PC-3 (cell line): ENCODE data around the gene SOX10. TPM values are rescaled to one million over a fixed set of nuclear protein-coding genes. Genes with fewer than 3 reads are reported as not detected.

ENCODE experiments used
- ATAC-seq: fragments of 200-7000 bp; cut with Tn5 transposase; 2 replicates; pipeline ENCODE4 v1.9.1; 2020; ENCODE audit warnings: mild to moderate bottlenecking, moderate library complexity
- BruUV-seq: library from RNA; stranded (reverse); fragments of 400-500 nt; replicated peaks from 2 replicates; lab custom pipeline; 2021; lab: Mats Ljungman, UMichigan
- CTCF ChIA-PET: fragments of 300-600 bp; sonication (Branson Sonifier 250); formaldehyde crosslinking; loops from one replicate; lab custom pipeline; 2022; ENCODE audit warnings: antibody characterized with exemption; lab: Charles Lee
- POLR2A ChIA-PET: fragments of 300-600 bp; sonication (Branson Sonifier 250); formaldehyde crosslinking; loops from one replicate; lab custom pipeline; 2022; ENCODE audit warnings: antibody characterized with exemption; ENCODE audit not compliant: unreplicated experiment; lab: Charles Lee
- DNase-seq: peaks from one replicate; pipeline ENCODE4 v3.0.0-alpha.2; 2015
- H2AFZ ChIP-seq: fragments of 300-600 bp; sonication (generic); 2 replicates; pipeline ENCODE4 v1.6.0; 2016; ENCODE audit warnings: antibody characterized with exemption, low read length
- H3F3A ChIP-seq: fragments of 300-600 bp; sonication (generic); one replicate; pipeline ENCODE4 v1.6.0; 2017; ENCODE audit warnings: antibody characterized with exemption, low read length, control low read depth, mild to moderate bottlenecking; ENCODE audit not compliant: unreplicated experiment
- H3K27ac ChIP-seq: fragments of 300-600 bp; sonication (generic); 2 replicates; pipeline ENCODE4 v1.5.1; 2016; ENCODE audit warnings: mild to moderate bottlenecking, low read length
- H3K27me3 ChIP-seq: fragments of 300-600 bp; sonication (generic); 2 replicates; pipeline ENCODE4 v1.6.1; 2016; ENCODE audit warnings: low read length, mixed read lengths
- H3K36me3 ChIP-seq: fragments of 300-600 bp; sonication (generic); 2 replicates; pipeline ENCODE4 v1.6.1; 2016; ENCODE audit warnings: low read depth, mixed run types, low read length, mixed read lengths
- H3K4me1 ChIP-seq: fragments of 300-600 bp; sonication (generic); 2 replicates; pipeline ENCODE4 v1.5.1; 2016; ENCODE audit warnings: low read length; ENCODE audit not compliant: insufficient read depth
- H3K4me2 ChIP-seq: fragments of 300-600 bp; sonication (generic); 2 replicates; pipeline ENCODE4 v1.6.0; 2016; ENCODE audit warnings: low read length
- H3K4me3 ChIP-seq: fragments of 300-600 bp; sonication (generic); 2 replicates; pipeline ENCODE4 v1.5.1; 2016; ENCODE audit warnings: mild to moderate bottlenecking, low read length, mixed read lengths
- H3K79me2 ChIP-seq: fragments of 300-600 bp; sonication (generic); 2 replicates; pipeline ENCODE4 v1.6.1; 2017; ENCODE audit warnings: low read length, mixed read lengths
- H3K9ac ChIP-seq: fragments of 300-600 bp; sonication (generic); 2 replicates; pipeline ENCODE4 v1.6.0; 2016; ENCODE audit warnings: mild to moderate bottlenecking, low read length
- H3K9me2 ChIP-seq: fragments of 300-600 bp; sonication (generic); replicated peaks from 2 replicates; pipeline ENCODE4 v1.6.1; 2016; ENCODE audit warnings: mixed run types, low read length, mixed read lengths
- H3K9me3 ChIP-seq: fragments of 300-600 bp; sonication (generic); 2 replicates; pipeline ENCODE4 v1.6.1; 2016; ENCODE audit warnings: low read length, mixed read lengths
- H4K20me1 ChIP-seq: fragments of 300-600 bp; sonication (generic); 2 replicates; pipeline ENCODE4 v1.6.1; 2016; ENCODE audit warnings: low read length, mixed read lengths
- EZH2 ChIP-seq: fragments of 300-600 bp; sonication (generic); IDR thresholded peaks from one replicate; pipeline ENCODE4 v1.6.1; 2017; ENCODE audit warnings: antibody characterized with exemption, mild to moderate bottlenecking, low read length; ENCODE audit not compliant: unreplicated experiment
- EZH2phosphoT487 ChIP-seq: fragments of 300-600 bp; sonication (generic); IDR thresholded peaks from 2 replicates; pipeline ENCODE4 v1.6.1; 2018; ENCODE audit warnings: mild to moderate bottlenecking, antibody characterized with exemption, low read length, borderline replicate concordance
- intact Hi-C: fragments of 100-400 bp; cut with micrococcal nuclease; formaldehyde crosslinking; loops from 2 replicates; pipeline ENCODE4 v1.9.0; 2023
- total RNA-seq: library from RNA; depleted of rRNA; stranded (reverse); fragments of >200 nt; gene quantifications from 2 replicates; pipeline ENCODE4 v1.2.3, GENCODE V29; 2014
- TF ChIP-seq, protein P1 (sequence below): fragments of 300-600 bp; sonication (generic); conservative IDR thresholded peaks from 2 replicates; pipeline ENCODE4 v1.5.1; 2017; ENCODE audit warnings: antibody characterized with exemption, low read depth, mild to moderate bottlenecking, low read length

The SOX10 gene
- total RNA-seq, 1 experiment from 2014 or later: 1.1 TPM

DNA sequence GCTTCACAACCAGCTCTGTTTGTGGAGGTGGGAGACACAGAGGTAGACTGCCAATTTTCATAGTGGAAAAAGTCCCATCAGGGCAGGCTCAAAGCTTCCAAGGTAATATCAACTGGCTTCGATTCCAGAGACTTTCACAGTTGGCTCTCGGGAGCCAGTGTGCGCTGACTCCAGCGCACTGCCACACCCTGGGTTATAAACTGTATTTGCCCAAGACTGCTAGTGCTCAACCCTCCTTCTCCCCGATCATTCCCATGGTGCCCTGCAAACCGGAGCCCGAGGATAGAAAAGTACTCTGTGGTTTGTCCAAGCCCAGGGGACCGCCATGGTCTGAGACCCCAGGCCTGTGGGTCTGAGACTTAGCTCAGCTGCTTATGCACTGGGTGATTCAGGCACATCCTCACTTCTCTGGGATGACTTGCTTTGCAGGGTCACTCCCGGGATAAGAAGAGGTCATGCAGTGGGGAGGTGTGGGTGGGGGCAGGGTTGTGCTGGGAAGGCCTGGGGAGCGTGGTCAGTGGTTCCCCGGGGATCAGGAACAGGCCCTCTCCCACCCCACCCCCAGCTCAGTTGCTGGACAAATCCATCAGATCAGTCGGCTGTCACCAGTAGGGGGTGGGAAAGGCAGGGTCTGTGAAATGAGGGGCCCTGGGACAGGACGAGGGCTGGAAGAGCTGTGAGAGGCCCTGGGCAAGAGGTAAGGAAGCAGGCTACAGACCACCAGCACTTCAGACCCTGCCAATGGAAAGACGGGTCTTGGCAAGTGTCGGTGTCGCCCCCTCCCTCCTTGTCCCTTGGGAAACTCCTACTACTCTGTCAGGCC lies 46.2 kb upstream of the SOX10 start:
- H3K27me3 ChIP-seq: no peaks in the 10 kb centered on the region
- H3K36me3 ChIP-seq: no peaks in the 10 kb centered on the region
- ChIA-PET CTCF (interaction anchor here (0.5 kb wide), 1 partner anchor 167 kb away, joined by 4 read pairs; no protein-coding TSS in a partner anchor), POLR2A (no interaction called here)
- TF ChIP-seq EZH2 (no peak), EZH2phosphoT487 (no peak)
- TF ChIP-seq, protein P1, sequence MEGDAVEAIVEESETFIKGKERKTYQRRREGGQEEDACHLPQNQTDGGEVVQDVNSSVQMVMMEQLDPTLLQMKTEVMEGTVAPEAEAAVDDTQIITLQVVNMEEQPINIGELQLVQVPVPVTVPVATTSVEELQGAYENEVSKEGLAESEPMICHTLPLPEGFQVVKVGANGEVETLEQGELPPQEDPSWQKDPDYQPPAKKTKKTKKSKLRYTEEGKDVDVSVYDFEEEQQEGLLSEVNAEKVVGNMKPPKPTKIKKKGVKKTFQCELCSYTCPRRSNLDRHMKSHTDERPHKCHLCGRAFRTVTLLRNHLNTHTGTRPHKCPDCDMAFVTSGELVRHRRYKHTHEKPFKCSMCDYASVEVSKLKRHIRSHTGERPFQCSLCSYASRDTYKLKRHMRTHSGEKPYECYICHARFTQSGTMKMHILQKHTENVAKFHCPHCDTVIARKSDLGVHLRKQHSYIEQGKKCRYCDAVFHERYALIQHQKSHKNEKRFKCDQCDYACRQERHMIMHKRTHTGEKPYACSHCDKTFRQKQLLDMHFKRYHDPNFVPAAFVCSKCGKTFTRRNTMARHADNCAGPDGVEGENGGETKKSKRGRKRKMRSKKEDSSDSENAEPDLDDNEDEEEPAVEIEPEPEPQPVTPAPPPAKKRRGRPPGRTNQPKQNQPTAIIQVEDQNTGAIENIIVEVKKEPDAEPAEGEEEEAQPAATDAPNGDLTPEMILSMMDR: no peak
- DNase-seq (no peak), ATAC-seq (no peak)
- H3K27ac ChIP-seq: no peak overlapping the region
- no peaks in the 10 kb centered on the region for H3K9me3 ChIP-seq
- no peak overlapping the region for H3K4me2 ChIP-seq
- intact Hi-C loops: loop anchor here (2.0 kb wide), 1 partner anchor 20 kb away; no protein-coding TSS in a partner anchor
- no peaks in the 10 kb centered on the region for H3K9me2 ChIP-seq
- no TSS peak for BruUV-seq
- no peak overlapping the region for H3K9ac ChIP-seq
- no peaks in the 10 kb centered on the region for H3K79me2 ChIP-seq
- no peaks in the 10 kb centered on the region for H3F3A ChIP-seq
- no peak overlapping the region for H3K4me3 ChIP-seq
- H2AFZ ChIP-seq: no peak overlapping the region
- peaks cover 14% of the 10 kb centered on the region for H3K4me1 ChIP-seq
- no peaks in the 10 kb centered on the region for H4K20me1 ChIP-seq

DNA sequence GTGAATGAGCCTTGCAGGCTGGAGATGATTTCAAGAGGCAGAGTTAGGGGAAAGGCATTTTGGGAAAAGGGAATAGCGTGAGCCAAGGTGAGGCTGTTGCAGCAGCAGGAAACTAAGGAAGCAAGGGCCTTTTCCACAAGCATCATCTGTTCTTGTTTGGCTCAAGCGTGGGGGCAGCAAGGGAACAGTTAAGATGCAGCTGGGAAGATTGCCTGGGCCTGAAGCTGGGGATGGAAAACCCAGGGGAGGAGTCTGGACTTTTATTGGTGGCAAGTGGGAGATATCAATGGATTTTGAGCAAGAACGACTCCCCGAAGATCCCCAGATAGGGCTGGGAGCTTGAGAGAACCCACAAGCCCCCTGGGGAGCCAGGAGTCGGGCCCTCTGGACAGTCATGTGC lies 45.5 kb upstream of the SOX10 start:
- Histone ChIP-seq H3K27ac (no peak overlapping the region), H3K9me3 (no peaks in the 10 kb centered on the region), H3K27me3 (no peaks in the 10 kb centered on the region), H4K20me1 (no peaks in the 10 kb centered on the region), H3K4me1 (peaks cover 11% of the 10 kb centered on the region), H3K4me2 (no peak overlapping the region), H2AFZ (no peak overlapping the region), H3K36me3 (no peaks in the 10 kb centered on the region), H3K9ac (no peak overlapping the region), H3K9me2 (no peaks in the 10 kb centered on the region), H3K4me3 (no peak overlapping the region), H3F3A (no peaks in the 10 kb centered on the region), H3K79me2 (no peaks in the 10 kb centered on the region)
- ChIA-PET CTCF (no interaction called here), POLR2A (no interaction called here)
- TF ChIP-seq EZH2 (no peak), EZH2phosphoT487 (no peak)
- TF ChIP-seq, protein P1: no peak
- ATAC-seq (no peak), DNase-seq (no peak)
- intact Hi-C loops: loop anchor here (2.0 kb wide), 1 partner anchor 19 kb away; no protein-coding TSS in a partner anchor
- BruUV-seq: no TSS peak

DNA sequence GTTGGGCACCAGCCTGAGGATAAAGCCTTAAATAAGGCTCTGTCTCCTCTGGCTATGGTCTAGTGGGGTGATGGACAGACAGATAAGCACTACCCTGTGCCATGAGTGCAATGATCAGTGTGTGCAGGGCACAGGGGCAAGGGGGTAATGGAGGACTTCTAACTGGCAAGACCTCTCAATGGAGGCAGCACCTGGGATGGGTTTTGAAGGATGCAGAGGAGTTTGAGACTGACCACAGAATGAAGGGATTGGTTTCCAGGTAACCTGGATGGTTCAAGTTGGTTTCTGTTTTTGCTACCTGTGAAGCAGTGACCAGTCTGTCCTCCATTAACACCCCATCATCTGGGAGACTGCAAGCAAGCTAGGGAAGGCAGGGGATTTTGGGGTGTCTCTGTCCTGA lies 45.0 kb upstream of the SOX10 start:
- no peaks in the 10 kb centered on the region for H3K9me2 ChIP-seq
- BruUV-seq: no TSS peak
- TF ChIP-seq, protein P1: no peak
- TF ChIP-seq EZH2 (no peak), EZH2phosphoT487 (no peak)
- H3K9me3 ChIP-seq: no peaks in the 10 kb centered on the region
- no peak overlapping the region for H3K4me3 ChIP-seq
- H2AFZ ChIP-seq: no peak overlapping the region
- H3K27me3 ChIP-seq: no peaks in the 10 kb centered on the region
- ChIA-PET CTCF (no interaction called here), POLR2A (no interaction called here)
- no peaks in the 10 kb centered on the region for H3K36me3 ChIP-seq
- DNase-seq: no peak
- H3K27ac ChIP-seq: no peak overlapping the region
- no peaks in the 10 kb centered on the region for H3K79me2 ChIP-seq
- ATAC-seq: no peak
- H3K4me1 ChIP-seq: peaks cover 6% of the 10 kb centered on the region
- H3K9ac ChIP-seq: no peak overlapping the region
- no peaks in the 10 kb centered on the region for H3F3A ChIP-seq
- intact Hi-C loops: no loop called here
- no peak overlapping the region for H3K4me2 ChIP-seq
- H4K20me1 ChIP-seq: no peaks in the 10 kb centered on the region
